A673 (cell line): ENCODE measurements around the gene RTEL1. TPM values are rescaled to one million over a fixed set of nuclear protein-coding genes. Genes with fewer than 3 reads are reported as not detected.

Source experiments
- BruUV-seq: library from RNA; stranded (reverse); fragments of 400-500 nt; replicated peaks from 2 replicates; lab custom pipeline; 2021; lab: Mats Ljungman, UMichigan
- CTCF ChIA-PET: fragments of 300-600 bp; sonication (Branson Sonifier 250); formaldehyde crosslinking; loops from one replicate; lab custom pipeline; 2022; ENCODE audit warnings: antibody characterized with exemption; lab: Charles Lee
- POLR2A ChIA-PET: fragments of 300-600 bp; sonication (Branson Sonifier 250); formaldehyde crosslinking; loops from one replicate; lab custom pipeline; 2022; ENCODE audit warnings: antibody characterized with exemption; ENCODE audit not compliant: low non-redundant PET; lab: Charles Lee
- DNase-seq: peaks from one replicate; pipeline ENCODE4 v3.0.0-alpha.2; 2015; ENCODE audit warnings: low spot score
- H3K27ac ChIP-seq: fragments of 200-600 bp; sonication (generic); 2 replicates; pipeline ENCODE4 v1.5.1; 2016; ENCODE audit warnings: mixed run types, low read depth, mild to moderate bottlenecking, mixed read lengths, antibody characterized with exemption, low read length; ENCODE audit not compliant: poor library complexity, severe bottlenecking
- H3K27me3 ChIP-seq: fragments of 200-600 bp; sonication (generic); replicated peaks from 2 replicates; pipeline ENCODE4 v1.6.1; 2017; ENCODE audit warnings: mixed run types, low read depth, mild to moderate bottlenecking, mixed read lengths, antibody characterized with exemption, low read length; ENCODE audit not compliant: insufficient read depth, poor library complexity
- H3K36me3 ChIP-seq: fragments of 200-600 bp; sonication (generic); 2 replicates; pipeline ENCODE4 v1.6.1; 2016; ENCODE audit warnings: mixed run types, mild to moderate bottlenecking, mixed read lengths, antibody characterized with exemption, low read length; ENCODE audit not compliant: insufficient read depth, poor library complexity, severe bottlenecking
- H3K4me1 ChIP-seq: fragments of 200-600 bp; sonication (generic); 2 replicates; pipeline ENCODE4 v1.6.1; 2017; ENCODE audit warnings: mixed run types, mild to moderate bottlenecking, mixed read lengths, antibody characterized with exemption, low read length; ENCODE audit not compliant: insufficient read depth, poor library complexity, severe bottlenecking
- H3K4me3 ChIP-seq: fragments of 200-600 bp; sonication (generic); 2 replicates; pipeline ENCODE4 v1.5.1; 2016; ENCODE audit warnings: low read depth, mixed run types, mild to moderate bottlenecking, mixed read lengths, low read length; ENCODE audit not compliant: poor library complexity, severe bottlenecking
- H3K9me3 ChIP-seq: fragments of 200-600 bp; sonication (generic); 2 replicates; pipeline ENCODE4 v1.6.1; 2016; ENCODE audit warnings: mixed run types, low read depth, mild to moderate bottlenecking, mixed read lengths, antibody characterized with exemption, low read length; ENCODE audit not compliant: poor library complexity, severe bottlenecking
- EZH2 ChIP-seq: fragments of 200-600 bp; sonication (generic); IDR thresholded peaks from 2 replicates; pipeline ENCODE4 v1.6.1; 2017; ENCODE audit warnings: borderline replicate concordance, low read depth, mild to moderate bottlenecking, mixed read lengths, antibody characterized with exemption, low read length; ENCODE audit not compliant: poor library complexity, severe bottlenecking
- intact Hi-C: fragments of 100-400 bp; cut with micrococcal nuclease; formaldehyde crosslinking; loops from one replicate; pipeline ENCODE4 v1.10.0; 2022; ENCODE audit not compliant: unreplicated experiment
- total RNA-seq: library from RNA; stranded (reverse); gene quantifications from 2 replicates; pipeline ENCODE4 v1.2.3, GENCODE V29; 2021
- TF ChIP-seq, protein P1 (sequence below): fragments of 300-800, 200-600 bp; sonication (generic); conservative IDR thresholded peaks from 2 replicates; pipeline ENCODE4 v1.5.1; 2017; ENCODE audit warnings: low read depth, mild to moderate bottlenecking, antibody characterized with exemption, low read length, moderate library complexity, mixed read lengths

RTEL1 gene
- total RNA-seq, 1 experiment from 2014 or later = 45.6 TPM

DNA sequence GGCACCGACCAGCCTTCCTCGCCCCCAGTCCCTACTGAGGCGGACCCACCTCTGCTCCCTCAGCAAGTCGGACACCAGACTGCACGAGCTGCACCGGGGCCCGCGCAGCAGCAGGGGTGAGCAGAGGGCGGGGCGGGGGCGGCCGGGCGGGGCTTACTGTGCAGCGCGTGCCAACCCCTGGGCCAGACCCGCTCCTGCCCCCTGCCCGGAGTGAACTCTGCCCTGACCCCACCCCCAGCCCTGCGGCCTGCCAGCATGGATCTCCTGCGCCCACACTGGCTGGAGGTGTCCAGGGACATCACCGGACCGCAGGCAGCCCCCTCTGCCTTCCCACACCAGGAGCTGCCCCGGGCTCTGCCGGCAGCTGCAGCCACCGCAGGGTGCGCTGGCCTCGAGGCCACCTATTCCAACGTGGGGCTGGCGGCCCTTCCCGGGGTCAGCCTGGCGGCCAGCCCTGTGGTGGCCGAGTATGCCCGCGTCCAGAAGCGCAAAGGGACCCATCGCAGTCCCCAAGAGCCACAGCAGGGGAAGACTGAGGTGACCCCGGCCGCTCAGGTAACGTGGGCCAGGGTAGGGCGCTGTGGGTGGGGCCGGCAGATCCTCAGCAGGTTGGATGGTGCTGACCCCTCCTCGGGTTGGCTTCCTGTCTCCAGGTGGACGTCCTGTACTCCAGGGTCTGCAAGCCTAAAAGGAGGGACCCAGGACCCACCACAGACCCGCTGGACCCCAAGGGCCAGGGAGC lies 80.0 kb downstream of the RTEL1 start:
- H3K27me3 ChIP-seq = no peaks in the 10 kb centered on the region
- peaks cover 16% of the 10 kb centered on the region for H3K4me1 ChIP-seq
- H3K9me3 ChIP-seq = no peaks in the 10 kb centered on the region
- intact Hi-C loops = no loop called here
- no peak for TF ChIP-seq EZH2
- TF ChIP-seq, protein P1, sequence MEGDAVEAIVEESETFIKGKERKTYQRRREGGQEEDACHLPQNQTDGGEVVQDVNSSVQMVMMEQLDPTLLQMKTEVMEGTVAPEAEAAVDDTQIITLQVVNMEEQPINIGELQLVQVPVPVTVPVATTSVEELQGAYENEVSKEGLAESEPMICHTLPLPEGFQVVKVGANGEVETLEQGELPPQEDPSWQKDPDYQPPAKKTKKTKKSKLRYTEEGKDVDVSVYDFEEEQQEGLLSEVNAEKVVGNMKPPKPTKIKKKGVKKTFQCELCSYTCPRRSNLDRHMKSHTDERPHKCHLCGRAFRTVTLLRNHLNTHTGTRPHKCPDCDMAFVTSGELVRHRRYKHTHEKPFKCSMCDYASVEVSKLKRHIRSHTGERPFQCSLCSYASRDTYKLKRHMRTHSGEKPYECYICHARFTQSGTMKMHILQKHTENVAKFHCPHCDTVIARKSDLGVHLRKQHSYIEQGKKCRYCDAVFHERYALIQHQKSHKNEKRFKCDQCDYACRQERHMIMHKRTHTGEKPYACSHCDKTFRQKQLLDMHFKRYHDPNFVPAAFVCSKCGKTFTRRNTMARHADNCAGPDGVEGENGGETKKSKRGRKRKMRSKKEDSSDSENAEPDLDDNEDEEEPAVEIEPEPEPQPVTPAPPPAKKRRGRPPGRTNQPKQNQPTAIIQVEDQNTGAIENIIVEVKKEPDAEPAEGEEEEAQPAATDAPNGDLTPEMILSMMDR = no peak
- no peak for DNase-seq
- POLR2A ChIA-PET = no interaction called here
- H3K36me3 ChIP-seq = peaks cover 20% of the 10 kb centered on the region
- CTCF ChIA-PET = interaction anchor here (0.5 kb wide), 1 partner anchor 1351 kb away, joined by 9 read pairs; the partner anchor contains the start of gene RPS21
- no peak overlapping the region for H3K4me3 ChIP-seq
- H3K27ac ChIP-seq = no peak overlapping the region
- BruUV-seq = no TSS peak

DNA sequence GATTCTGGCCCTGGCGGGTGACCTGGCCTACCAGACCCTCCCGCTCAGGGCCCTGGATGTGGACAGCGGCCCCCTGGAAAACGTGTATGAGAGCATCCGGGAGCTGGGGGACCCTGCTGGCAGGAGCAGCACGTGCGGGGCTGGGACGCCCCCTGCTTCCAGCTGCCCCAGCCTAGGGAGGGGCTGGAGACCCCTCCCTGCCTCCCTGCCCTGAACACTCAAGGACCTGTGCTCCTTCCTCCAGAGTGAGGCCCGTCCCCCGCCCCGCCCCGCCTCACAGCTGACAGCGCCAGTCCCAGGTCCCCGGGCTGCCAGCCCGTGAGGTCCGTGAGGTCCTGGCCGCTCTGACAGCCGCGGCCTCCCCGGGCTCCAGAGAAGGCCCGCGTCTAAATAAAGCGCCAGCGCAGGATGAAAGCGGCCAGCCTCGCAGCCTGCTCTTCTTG lies 80.6 kb downstream of the RTEL1 start:
- Histone ChIP-seq H3K9me3 (no peaks in the 10 kb centered on the region), H3K4me1 (peaks cover 16% of the 10 kb centered on the region), H3K27ac (no peak overlapping the region), H3K36me3 (peaks cover 26% of the 10 kb centered on the region), H3K27me3 (no peaks in the 10 kb centered on the region), H3K4me3 (no peak overlapping the region)
- POLR2A ChIA-PET = no interaction called here
- BruUV-seq = no TSS peak
- TF ChIP-seq, protein P1 = no peak
- no peak for TF ChIP-seq EZH2
- intact Hi-C loops = no loop called here
- CTCF ChIA-PET = no interaction called here
- DNase-seq = no peak

DNA sequence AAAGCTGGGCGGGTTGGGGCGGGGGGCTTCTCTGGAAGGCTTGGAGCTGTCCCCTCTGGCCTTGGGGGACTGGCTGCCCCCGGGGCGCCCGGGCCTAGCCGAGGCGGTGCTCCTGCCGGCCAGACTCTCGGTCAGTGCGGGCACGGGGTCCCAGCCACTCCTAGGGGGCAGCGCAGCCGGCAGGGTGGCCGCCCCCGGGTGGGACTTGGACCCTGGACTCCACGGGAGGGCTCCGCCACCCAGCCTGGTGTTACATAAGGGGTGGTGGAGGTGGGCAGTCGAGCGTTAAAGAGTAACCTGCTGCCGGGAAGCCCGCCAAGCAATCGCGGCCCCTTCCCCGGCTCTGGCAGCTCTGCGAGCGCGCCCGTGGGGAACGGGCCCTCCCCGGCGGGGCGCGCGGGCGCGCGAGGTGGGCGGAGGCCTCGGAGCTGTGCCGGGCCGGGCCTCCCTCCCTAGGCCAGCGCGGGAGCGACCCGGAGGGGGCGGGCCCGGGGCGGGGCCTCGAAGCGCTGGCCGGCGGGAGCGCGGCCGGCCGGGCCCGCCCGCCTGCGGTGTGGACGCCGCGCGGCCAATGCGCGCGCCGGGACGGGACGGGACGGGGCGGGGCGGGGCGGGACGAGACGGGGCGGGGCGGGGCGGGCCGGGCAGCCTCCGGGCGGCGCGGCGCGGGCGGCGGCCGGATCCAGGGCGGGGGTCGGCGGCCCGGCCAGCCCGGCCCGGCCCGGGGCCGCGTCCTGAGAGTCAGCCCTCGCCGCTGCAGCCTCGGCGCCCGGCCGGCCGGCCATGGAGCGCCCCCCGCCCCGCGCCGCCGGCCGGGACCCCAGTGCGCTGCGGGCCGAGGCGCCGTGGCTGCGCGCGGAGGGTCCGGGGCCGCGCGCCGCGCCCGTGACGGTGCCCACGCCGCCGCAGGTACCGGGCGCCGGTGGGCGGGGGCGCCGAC lies 81.3 kb downstream of the RTEL1 start, which contains the start of gene SLC2A4RG:
Gene SLC2A4RG, plus strand, starts transcription at position 647 of the 940 bp plus-strand sequence. Its CDS starts 137 bp downstream, at position 784.
- ChIA-PET CTCF (no interaction called here), POLR2A (no interaction called here)
- no peaks in the 10 kb centered on the region for H3K27me3 ChIP-seq
- peaks cover 16% of the 10 kb centered on the region for H3K4me1 ChIP-seq
- intact Hi-C loops = no loop called here
- H3K27ac ChIP-seq = peak within 1 kb of the TSS; percentile 88
- DNase-seq = peak; percentile 81
- peak within 1 kb of the TSS; percentile 78 for H3K4me3 ChIP-seq
- TF ChIP-seq, protein P1 = no peak
- TF ChIP-seq EZH2 = no peak
- H3K36me3 ChIP-seq = peaks cover 29% of the 10 kb centered on the region
- H3K9me3 ChIP-seq = no peaks in the 10 kb centered on the region
- no TSS peak for BruUV-seq
